Measurements from ENCODE around the gene SOX10.

The SOX10 gene

GRCh38 chr22:38017272-38017920, 33.0 kb upstream of the SOX10 start:
- H3K27ac ChIP-seq (ENCODE audit: low read depth, low read length), result no peak overlapping the region
- no peak overlapping the region for H3K4me3 ChIP-seq (ENCODE audit: low read length)
- H3K36me3 ChIP-seq (ENCODE audit: control insufficient read depth, insufficient read depth, low read length), result no peaks in the 10 kb centered on the region
- no peak for DNase-seq
- no peak overlapping the region for H3K18ac ChIP-seq (ENCODE audit: low read length)
- no peaks in the 10 kb centered on the region for H3K79me2 ChIP-seq (ENCODE audit: control insufficient read depth, insufficient read depth, low read length)
- no peaks in the 10 kb centered on the region for H3K27me3 ChIP-seq (ENCODE audit: insufficient read depth, low read length, poor library complexity)
- H2BK15ac ChIP-seq (replicated peaks; ENCODE audit: low read depth), result no peak overlapping the region
- H4K5ac ChIP-seq (ENCODE audit: low read length), result no peak overlapping the region
- WGBS (ENCODE audit: extremely low coverage, insufficient coverage, low lambda C conversion rate), result no CpG with 5 or more reads among the region's 7 CpGs
- H2BK5ac ChIP-seq (ENCODE audit: low read length), result no peak overlapping the region
- no peak overlapping the region for H3K4ac ChIP-seq (ENCODE audit: low read depth, low read length)
- no peak overlapping the region for H3K23ac ChIP-seq (ENCODE audit: low read length)
- no peak overlapping the region for H2AK5ac ChIP-seq (ENCODE audit: low read length)
- H3K9ac ChIP-seq (ENCODE audit: low read length), result no peak overlapping the region
- no peaks in the 10 kb centered on the region for H3K4me1 ChIP-seq (ENCODE audit: control insufficient read depth, low read depth, low read length)
- H4K8ac ChIP-seq (ENCODE audit: low read depth, low read length), result no peak overlapping the region
- no peaks in the 10 kb centered on the region for H3K79me1 ChIP-seq (ENCODE audit: low read length)
- no peak overlapping the region for H3K56ac ChIP-seq (ENCODE audit: low read length)
- H2BK120ac ChIP-seq (ENCODE audit: low read depth, low read length), result no peak overlapping the region
- no peak overlapping the region for H3K4me2 ChIP-seq (ENCODE audit: low read length)

- Histone ChIP-seq H4K8ac (ENCODE audit: low read depth, low read length) (no peak overlapping the region), H3K36me3 (ENCODE audit: control insufficient read depth, insufficient read depth, low read length) (no peaks in the 10 kb centered on the region), H3K4me3 (ENCODE audit: low read length) (no peak overlapping the region), H2BK5ac (ENCODE audit: low read length) (no peak overlapping the region), H3K4me2 (ENCODE audit: low read length) (no peak overlapping the region), H3K18ac (ENCODE audit: low read length) (no peak overlapping the region), H4K5ac (ENCODE audit: low read length) (no peak overlapping the region), H3K79me2 (ENCODE audit: control insufficient read depth, insufficient read depth, low read length) (no peaks in the 10 kb centered on the region), H2BK120ac (ENCODE audit: low read depth, low read length) (no peak overlapping the region), H2BK15ac (replicated peaks; ENCODE audit: low read depth) (no peak overlapping the region), H3K56ac (ENCODE audit: low read length) (peak overlapping the region; percentile 56), H2AK5ac (ENCODE audit: low read length) (no peak overlapping the region), H3K9ac (ENCODE audit: low read length) (no peak overlapping the region), H3K4ac (ENCODE audit: low read depth, low read length) (no peak overlapping the region), H3K27ac (ENCODE audit: low read depth, low read length) (no peak overlapping the region), H3K23ac (ENCODE audit: low read length) (no peak overlapping the region), H3K79me1 (ENCODE audit: low read length) (no peaks in the 10 kb centered on the region), H3K4me1 (ENCODE audit: control insufficient read depth, low read depth, low read length) (no peaks in the 10 kb centered on the region), H3K27me3 (ENCODE audit: insufficient read depth, low read length, poor library complexity) (no peaks in the 10 kb centered on the region)
- WGBS (ENCODE audit: extremely low coverage, insufficient coverage, low lambda C conversion rate), result no CpG with 5 or more reads among the region's 33 CpGs
- DNase-seq, result peak; percentile 38
Observed at GRCh38 chr22:38016182-38017151, 32.1 kb upstream of the SOX10 start.

GRCh38 chr22:38014083-38014482, 29.7 kb upstream of the SOX10 start:
- H3K4me2 ChIP-seq (ENCODE audit: low read length), result no peak overlapping the region
- H3K27ac ChIP-seq (ENCODE audit: low read depth, low read length), result no peak overlapping the region
- no peak overlapping the region for H2BK5ac ChIP-seq (ENCODE audit: low read length)
- no CpG with 5 or more reads among the region's 1 CpG for WGBS (ENCODE audit: extremely low coverage, insufficient coverage, low lambda C conversion rate)
- H3K4ac ChIP-seq (ENCODE audit: low read depth, low read length), result no peak overlapping the region
- no peak overlapping the region for H3K23ac ChIP-seq (ENCODE audit: low read length)
- no peaks in the 10 kb centered on the region for H3K27me3 ChIP-seq (ENCODE audit: insufficient read depth, low read length, poor library complexity)
- H4K5ac ChIP-seq (ENCODE audit: low read length), result no peak overlapping the region
- no peak overlapping the region for H2BK120ac ChIP-seq (ENCODE audit: low read depth, low read length)
- no peak overlapping the region for H2AK5ac ChIP-seq (ENCODE audit: low read length)
- DNase-seq, result no peak
- no peak overlapping the region for H3K4me3 ChIP-seq (ENCODE audit: low read length)
- H3K56ac ChIP-seq (ENCODE audit: low read length), result no peak overlapping the region
- H4K8ac ChIP-seq (ENCODE audit: low read depth, low read length), result no peak overlapping the region
- H3K79me2 ChIP-seq (ENCODE audit: control insufficient read depth, insufficient read depth, low read length), result no peaks in the 10 kb centered on the region
- H3K4me1 ChIP-seq (ENCODE audit: control insufficient read depth, low read depth, low read length), result no peaks in the 10 kb centered on the region
- no peak overlapping the region for H3K9ac ChIP-seq (ENCODE audit: low read length)
- no peaks in the 10 kb centered on the region for H3K79me1 ChIP-seq (ENCODE audit: low read length)
- H2BK15ac ChIP-seq (replicated peaks; ENCODE audit: low read depth), result no peak overlapping the region
- H3K36me3 ChIP-seq (ENCODE audit: control insufficient read depth, insufficient read depth, low read length), result no peaks in the 10 kb centered on the region
- no peak overlapping the region for H3K18ac ChIP-seq (ENCODE audit: low read length)

- H3K56ac ChIP-seq (ENCODE audit: low read length), result no peak overlapping the region
- no peak overlapping the region for H3K4me2 ChIP-seq (ENCODE audit: low read length)
- H2BK120ac ChIP-seq (ENCODE audit: low read depth, low read length), result no peak overlapping the region
- no peak overlapping the region for H2BK5ac ChIP-seq (ENCODE audit: low read length)
- H3K79me1 ChIP-seq (ENCODE audit: low read length), result no peaks in the 10 kb centered on the region
- H3K9ac ChIP-seq (ENCODE audit: low read length), result no peak overlapping the region
- no peaks in the 10 kb centered on the region for H3K4me1 ChIP-seq (ENCODE audit: control insufficient read depth, low read depth, low read length)
- H3K4me3 ChIP-seq (ENCODE audit: low read length), result no peak overlapping the region
- no peak overlapping the region for H2AK5ac ChIP-seq (ENCODE audit: low read length)
- no peaks in the 10 kb centered on the region for H3K36me3 ChIP-seq (ENCODE audit: control insufficient read depth, insufficient read depth, low read length)
- no peak overlapping the region for H2BK15ac ChIP-seq (replicated peaks; ENCODE audit: low read depth)
- no peak overlapping the region for H3K27ac ChIP-seq (ENCODE audit: low read depth, low read length)
- no peak overlapping the region for H4K8ac ChIP-seq (ENCODE audit: low read depth, low read length)
- no peak overlapping the region for H4K5ac ChIP-seq (ENCODE audit: low read length)
- H3K23ac ChIP-seq (ENCODE audit: low read length), result no peak overlapping the region
- DNase-seq, result no peak
- no peak overlapping the region for H3K4ac ChIP-seq (ENCODE audit: low read depth, low read length)
- no peak overlapping the region for H3K18ac ChIP-seq (ENCODE audit: low read length)
- no peaks in the 10 kb centered on the region for H3K27me3 ChIP-seq (ENCODE audit: insufficient read depth, low read length, poor library complexity)
- H3K79me2 ChIP-seq (ENCODE audit: control insufficient read depth, insufficient read depth, low read length), result no peaks in the 10 kb centered on the region
- no CpG with 5 or more reads among the region's 7 CpGs for WGBS (ENCODE audit: extremely low coverage, insufficient coverage, low lambda C conversion rate)
Observed at GRCh38 chr22:38012604-38013072, 28.3 kb upstream of the SOX10 start.

- peak overlapping the region; percentile 42 for H3K56ac ChIP-seq (ENCODE audit: low read length)
- H3K4ac ChIP-seq (ENCODE audit: low read depth, low read length), result no peak overlapping the region
- no peak overlapping the region for H4K8ac ChIP-seq (ENCODE audit: low read depth, low read length)
- H2BK15ac ChIP-seq (replicated peaks; ENCODE audit: low read depth), result no peak overlapping the region
- no peak overlapping the region for H3K27ac ChIP-seq (ENCODE audit: low read depth, low read length)
- H3K4me2 ChIP-seq (ENCODE audit: low read length), result no peak overlapping the region
- no CpG with 5 or more reads among the region's 14 CpGs for WGBS (ENCODE audit: extremely low coverage, insufficient coverage, low lambda C conversion rate)
- H3K18ac ChIP-seq (ENCODE audit: low read length), result no peak overlapping the region
- no peak overlapping the region for H2AK5ac ChIP-seq (ENCODE audit: low read length)
- H3K27me3 ChIP-seq (ENCODE audit: insufficient read depth, low read length, poor library complexity), result no peaks in the 10 kb centered on the region
- DNase-seq, result no peak
- no peak overlapping the region for H4K5ac ChIP-seq (ENCODE audit: low read length)
- H3K79me2 ChIP-seq (ENCODE audit: control insufficient read depth, insufficient read depth, low read length), result no peaks in the 10 kb centered on the region
- H3K36me3 ChIP-seq (ENCODE audit: control insufficient read depth, insufficient read depth, low read length), result no peaks in the 10 kb centered on the region
- no peak overlapping the region for H3K4me3 ChIP-seq (ENCODE audit: low read length)
- H2BK120ac ChIP-seq (ENCODE audit: low read depth, low read length), result no peak overlapping the region
- no peak overlapping the region for H3K9ac ChIP-seq (ENCODE audit: low read length)
- no peaks in the 10 kb centered on the region for H3K79me1 ChIP-seq (ENCODE audit: low read length)
- no peaks in the 10 kb centered on the region for H3K4me1 ChIP-seq (ENCODE audit: control insufficient read depth, low read depth, low read length)
- H2BK5ac ChIP-seq (ENCODE audit: low read length), result no peak overlapping the region
- H3K23ac ChIP-seq (ENCODE audit: low read length), result no peak overlapping the region
Observed at GRCh38 chr22:38009000-38009806, 24.8 kb upstream of the SOX10 start.
